GM12873 (cell line): ENCODE measurements around the gene ECE1.
A peak's percentile ranks its signal among the peaks of the same experiment; 100 is the strongest.

Experiments used
- TF ChIP-seq, protein P1 (sequence below): IDR thresholded peaks from 2 replicates; pipeline ENCODE4 v1.5.1; 2012; ENCODE audit warnings: low read depth, mild to moderate bottlenecking, moderate library complexity, low read length, control low read depth; ENCODE audit not compliant: insufficient read depth; ENCODE audit errors: missing control alignments

ECE1 gene

DNA sequence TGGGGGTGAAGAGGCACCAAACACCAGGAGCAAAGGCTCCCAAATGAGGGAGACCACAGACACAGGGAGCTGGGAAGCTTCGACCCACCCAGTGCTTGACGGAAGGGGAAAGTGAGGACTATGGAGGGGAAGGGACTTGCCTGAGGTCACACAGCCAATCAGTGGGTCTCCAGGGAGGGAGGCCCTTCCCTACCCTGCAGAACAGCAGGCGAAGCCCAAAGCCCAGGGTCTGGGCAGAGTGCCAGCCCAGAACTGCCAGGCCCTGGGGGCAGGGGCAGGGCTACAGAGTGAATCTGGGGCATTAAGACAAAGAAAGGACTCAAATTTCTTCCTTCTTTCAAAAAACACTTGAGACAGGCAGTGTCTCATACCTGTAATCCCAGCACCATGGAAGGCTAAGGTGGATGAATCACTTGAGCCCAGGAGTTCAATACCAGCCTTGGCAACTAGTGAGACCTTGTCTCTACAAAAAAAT lies 45.5 kb upstream of the ECE1 start:
- TF ChIP-seq, protein P1, sequence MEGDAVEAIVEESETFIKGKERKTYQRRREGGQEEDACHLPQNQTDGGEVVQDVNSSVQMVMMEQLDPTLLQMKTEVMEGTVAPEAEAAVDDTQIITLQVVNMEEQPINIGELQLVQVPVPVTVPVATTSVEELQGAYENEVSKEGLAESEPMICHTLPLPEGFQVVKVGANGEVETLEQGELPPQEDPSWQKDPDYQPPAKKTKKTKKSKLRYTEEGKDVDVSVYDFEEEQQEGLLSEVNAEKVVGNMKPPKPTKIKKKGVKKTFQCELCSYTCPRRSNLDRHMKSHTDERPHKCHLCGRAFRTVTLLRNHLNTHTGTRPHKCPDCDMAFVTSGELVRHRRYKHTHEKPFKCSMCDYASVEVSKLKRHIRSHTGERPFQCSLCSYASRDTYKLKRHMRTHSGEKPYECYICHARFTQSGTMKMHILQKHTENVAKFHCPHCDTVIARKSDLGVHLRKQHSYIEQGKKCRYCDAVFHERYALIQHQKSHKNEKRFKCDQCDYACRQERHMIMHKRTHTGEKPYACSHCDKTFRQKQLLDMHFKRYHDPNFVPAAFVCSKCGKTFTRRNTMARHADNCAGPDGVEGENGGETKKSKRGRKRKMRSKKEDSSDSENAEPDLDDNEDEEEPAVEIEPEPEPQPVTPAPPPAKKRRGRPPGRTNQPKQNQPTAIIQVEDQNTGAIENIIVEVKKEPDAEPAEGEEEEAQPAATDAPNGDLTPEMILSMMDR, result no peak

DNA sequence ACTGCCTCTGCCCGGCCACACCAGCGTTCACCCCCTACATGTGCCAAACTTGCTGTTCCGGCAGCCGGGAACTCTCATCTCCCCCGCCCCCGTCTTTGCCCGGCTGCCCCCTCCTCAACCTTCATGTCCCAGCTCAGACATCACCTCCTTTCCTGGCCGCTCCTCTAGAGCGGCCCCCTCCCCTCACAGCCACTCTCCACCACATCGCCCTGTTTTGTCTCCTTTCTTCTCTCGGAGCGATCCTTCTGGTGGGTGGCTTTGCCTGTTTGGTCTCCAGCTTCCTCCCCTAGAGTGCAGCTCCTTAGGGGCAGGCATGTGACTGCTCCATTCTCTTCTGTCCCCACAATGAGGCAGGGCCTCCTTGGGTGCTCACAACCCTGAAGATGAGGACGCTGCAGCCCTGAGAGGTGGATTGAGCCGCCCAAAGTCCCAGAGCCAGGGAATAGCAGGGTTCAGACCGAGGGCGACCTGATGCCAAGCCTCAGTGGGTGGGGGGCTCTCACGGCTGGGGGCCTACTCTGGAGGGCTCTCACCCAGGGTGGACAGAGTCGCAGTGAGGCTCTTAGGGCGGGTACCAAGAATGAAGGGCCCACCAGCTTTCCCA lies 44.9 kb upstream of the ECE1 start:
- TF ChIP-seq, protein P1, result no peak

DNA sequence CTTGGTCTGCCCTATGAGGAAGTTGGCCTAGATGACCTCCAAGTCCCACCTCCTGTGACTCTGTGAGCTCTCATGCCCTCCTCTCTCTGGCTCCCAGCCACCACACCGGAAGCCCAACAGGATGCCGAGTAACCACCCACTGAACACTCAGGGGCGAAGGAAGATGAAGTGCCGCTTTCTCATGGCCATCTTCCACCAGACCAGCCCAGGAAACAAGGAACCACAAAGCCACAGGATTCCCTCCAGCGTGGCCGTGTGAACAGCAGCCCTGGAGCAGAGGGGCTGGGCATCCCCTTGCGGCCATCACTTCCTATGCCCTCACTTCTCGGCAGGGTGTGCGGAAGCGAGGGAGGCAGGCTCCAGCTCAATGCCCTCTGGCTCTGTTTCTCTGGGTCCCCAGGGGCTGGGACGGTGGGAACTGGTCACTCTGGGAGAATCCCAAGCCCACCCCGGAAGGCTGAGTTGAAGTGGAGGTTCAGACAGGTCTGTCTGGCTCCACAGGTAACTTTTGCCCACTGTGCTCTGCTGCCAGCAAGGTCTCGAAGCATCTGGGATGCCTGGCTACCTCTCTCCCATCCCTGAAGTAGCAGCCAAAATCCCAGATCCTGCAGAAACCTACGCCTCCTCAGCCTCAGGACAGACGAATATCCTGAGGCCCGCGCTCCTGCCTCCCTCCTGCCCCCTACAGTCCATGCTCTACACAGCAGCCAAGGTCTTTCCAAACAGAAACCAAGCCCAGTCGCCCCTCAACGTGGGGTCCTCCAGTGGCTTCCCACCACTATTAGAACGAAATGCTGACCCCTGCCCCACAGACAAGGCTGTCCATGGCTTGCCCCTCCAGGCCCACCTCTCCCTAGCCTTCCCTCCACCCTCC lies 44.2 kb upstream of the ECE1 start:
- TF ChIP-seq, protein P1, result peak; percentile 79

DNA sequence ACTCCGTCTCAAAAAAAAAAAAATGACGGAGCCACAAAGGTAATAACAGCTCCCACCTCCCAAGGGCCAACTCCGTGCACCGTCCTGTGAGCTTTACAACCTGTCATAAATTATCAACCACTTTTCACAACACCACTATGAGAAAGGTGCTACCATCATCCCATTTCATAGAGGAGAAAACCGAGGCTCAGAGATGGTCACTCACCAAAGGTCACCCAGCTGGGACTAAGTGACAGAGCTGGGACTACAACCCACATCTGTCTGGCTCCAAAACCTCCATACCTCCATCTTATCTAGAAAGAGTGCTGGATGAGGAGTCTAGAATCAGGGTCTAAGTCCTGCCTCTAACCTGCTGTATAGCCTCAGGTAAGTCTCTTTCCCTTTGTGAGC lies 43.6 kb upstream of the ECE1 start:
- TF ChIP-seq, protein P1, result no peak

DNA sequence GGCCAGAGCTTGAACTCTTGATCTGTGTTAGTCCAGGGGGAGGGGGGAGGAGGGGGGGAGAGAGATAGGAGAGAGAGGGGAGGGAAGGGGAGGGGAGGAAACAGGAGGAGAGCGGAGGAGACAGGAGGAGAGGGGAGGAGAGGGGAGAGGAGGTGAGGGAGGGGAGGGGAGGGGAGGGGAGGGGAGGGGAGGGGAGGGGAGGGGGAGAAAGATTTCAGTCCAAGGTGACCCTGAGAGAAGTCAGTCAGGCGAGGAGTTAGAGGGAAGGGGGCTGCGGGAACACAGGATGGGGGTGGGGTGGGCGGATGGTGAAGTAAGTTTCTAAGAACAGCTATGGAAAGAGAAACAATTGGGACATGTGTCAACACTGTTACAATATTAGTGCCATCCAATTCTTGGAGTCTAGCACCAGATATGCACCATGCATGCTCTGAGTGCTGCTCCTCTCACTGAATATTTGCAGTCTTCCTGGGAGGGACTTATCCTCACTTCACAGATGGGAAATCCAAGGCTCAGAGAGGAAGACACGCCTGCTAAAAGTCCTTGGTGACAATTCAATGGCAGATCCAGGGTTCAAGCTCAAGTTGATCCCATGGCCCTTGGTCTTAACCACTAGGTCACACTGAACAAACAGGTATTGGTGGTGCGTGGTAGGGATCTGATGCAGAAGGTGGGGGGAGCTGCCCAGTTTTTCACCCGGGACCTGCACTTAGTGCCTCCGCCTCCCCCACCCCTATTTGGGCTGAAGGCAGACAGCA lies 42.5 kb upstream of the ECE1 start:
- TF ChIP-seq, protein P1, result no peak

DNA sequence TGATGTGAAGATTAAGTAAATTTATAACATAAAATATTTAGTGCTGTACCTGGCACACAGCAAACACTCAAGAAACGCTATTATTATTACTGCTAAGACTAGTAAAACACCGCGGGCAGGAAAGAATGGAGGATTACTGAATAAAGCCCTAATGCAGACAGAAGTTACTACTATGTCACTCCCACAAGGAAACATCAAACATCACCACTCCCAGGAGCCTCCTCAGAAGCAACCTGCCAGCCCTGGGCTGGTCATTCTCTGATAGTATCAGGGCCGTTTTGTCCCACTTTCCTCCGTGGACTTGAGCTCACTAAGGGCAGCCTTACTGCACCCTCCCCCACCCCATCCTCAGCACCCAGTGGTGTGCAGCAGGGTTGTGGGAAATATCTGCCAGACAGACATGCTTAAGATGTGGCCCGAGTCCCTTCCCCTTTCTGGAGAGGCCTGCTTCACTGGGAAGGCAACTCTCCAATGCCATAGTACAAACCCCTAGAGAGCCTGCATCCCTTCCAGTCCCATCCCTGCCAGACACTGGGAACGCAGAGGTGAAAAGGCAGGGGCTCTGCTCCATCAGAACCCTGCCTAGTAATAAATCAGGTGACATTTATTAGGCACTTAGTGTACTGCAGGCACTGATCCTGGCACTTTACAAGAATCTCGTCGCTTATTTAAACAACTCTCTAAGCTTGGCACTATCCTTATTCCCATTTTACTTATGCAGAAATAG lies 41.7 kb upstream of the ECE1 start:
- TF ChIP-seq, protein P1, result no peak
